IMR-90 (cell line): ENCODE measurements around the gene SDHAF4. TPM values are rescaled to one million over a fixed set of nuclear protein-coding genes. Genes with fewer than 3 reads are reported as not detected.
"Not testable (repeated sequence)": the region's sequence is repeated elsewhere in the genome, so short reads cannot be mapped to it uniquely, and the experiment has no call there.

Source experiments
- ATAC-seq: fragments of 200-7000 bp; cut with Tn5 transposase; 2 replicates; pipeline ENCODE4 v1.9.1; 2020; ENCODE audit warnings: low read depth, mild to moderate bottlenecking, moderate library complexity
- BruUV-seq: library from RNA; stranded (reverse); fragments of 400-500 nt; replicated peaks from 2 replicates; lab custom pipeline; 2021; lab: Mats Ljungman, UMichigan
- CTCF ChIA-PET: fragments of 300-600 bp; formaldehyde crosslinking; extraction: SDS; loops from one replicate; lab custom pipeline; 2021; ENCODE audit warnings: antibody characterized with exemption; lab: Yijun Ruan, JAX
- POLR2A ChIA-PET: fragments of 300-600 bp; sonication (Branson Sonifier 250); formaldehyde crosslinking; loops from one replicate; lab custom pipeline; 2022; ENCODE audit warnings: antibody characterized with exemption; ENCODE audit not compliant: unreplicated experiment; lab: Charles Lee
- DNase-seq: peaks from one replicate; pipeline ENCODE4 v3.0.0; 2013
- H2AFZ ChIP-seq: replicated peaks from 2 replicates; pipeline ENCODE3; 2013; ENCODE audit warnings: low read length, mild to moderate bottlenecking; ENCODE audit not compliant: poor library complexity
- H2AK5ac ChIP-seq: 2 replicates; pipeline ENCODE4 v1.6.1; 2013; ENCODE audit warnings: low read depth, low read length, inconsistent platforms
- H2AK9ac ChIP-seq: replicated peaks from 2 replicates; pipeline ENCODE3; 2013; ENCODE audit warnings: mild to moderate bottlenecking, low read depth, low read length, moderate library complexity; ENCODE audit not compliant: poor library complexity
- H2BK120ac ChIP-seq: 2 replicates; pipeline ENCODE4 v1.6.1; 2013; ENCODE audit warnings: low read depth, low read length, inconsistent platforms
- H2BK15ac ChIP-seq: 3 replicates; pipeline ENCODE4 v1.6.1; 2013; ENCODE audit warnings: low read depth, low read length, inconsistent platforms
- H2BK20ac ChIP-seq: 2 replicates; pipeline ENCODE4 v1.6.1; 2013; ENCODE audit warnings: low read depth, mild to moderate bottlenecking, inconsistent platforms, low read length, moderate library complexity
- H2BK5ac ChIP-seq: 2 replicates; pipeline ENCODE4 v1.6.1; 2013; ENCODE audit warnings: mild to moderate bottlenecking, low read depth, low read length, inconsistent platforms; ENCODE audit not compliant: poor library complexity, severe bottlenecking
- H3K14ac ChIP-seq: replicated peaks from 2 replicates; pipeline ENCODE4 v1.6.1; 2013; ENCODE audit warnings: low read depth, low read length, inconsistent platforms
- H3K18ac ChIP-seq: 2 replicates; pipeline ENCODE4 v1.6.1; 2013; ENCODE audit warnings: low read depth, low read length, control low read depth
- H3K23ac ChIP-seq: 2 replicates; pipeline ENCODE4 v1.6.1; 2013; ENCODE audit warnings: low read depth, low read length, inconsistent platforms
- H3K27ac ChIP-seq: 2 replicates; pipeline ENCODE4 v1.5.1; 2013; ENCODE audit warnings: mild to moderate bottlenecking, control low read depth, low read length; ENCODE audit not compliant: insufficient read depth
- H3K27me3 ChIP-seq: 2 replicates; pipeline ENCODE4 v1.6.1; 2013; ENCODE audit warnings: low read length; ENCODE audit not compliant: control insufficient read depth, insufficient read depth
- H3K36me3 ChIP-seq: 2 replicates; pipeline ENCODE4 v1.6.1; 2013; ENCODE audit warnings: low read length, mixed read lengths; ENCODE audit not compliant: control insufficient read depth, insufficient read depth
- H3K4ac ChIP-seq: 2 replicates; pipeline ENCODE4 v1.6.1; 2013; ENCODE audit warnings: low read depth, low read length, inconsistent platforms
- H3K4me1 ChIP-seq: 2 replicates; pipeline ENCODE4 v1.6.1; 2013; ENCODE audit warnings: low read length, mixed read lengths; ENCODE audit not compliant: control insufficient read depth, insufficient read depth
- H3K4me2 ChIP-seq: 2 replicates; pipeline ENCODE4 v1.6.1; 2013; ENCODE audit warnings: low read depth, mild to moderate bottlenecking, control low read depth, low read length, moderate library complexity
- H3K4me3 ChIP-seq: 2 replicates; pipeline ENCODE4 v1.5.1; 2013; ENCODE audit warnings: low read depth, mild to moderate bottlenecking, control low read depth, low read length, moderate library complexity; ENCODE audit not compliant: insufficient read depth
- H3K56ac ChIP-seq: 2 replicates; pipeline ENCODE4 v1.6.1; 2013; ENCODE audit warnings: low read length, inconsistent platforms; ENCODE audit not compliant: insufficient read depth; ENCODE audit errors: extremely low read depth
- H3K79me1 ChIP-seq, 2 experiments: 2 replicates each; pipeline ENCODE4 v1.6.1; 2013; ENCODE audit warnings: low read length in 2 of 2, inconsistent platforms in 1 of 2, low read depth in 1 of 2
- H3K9ac ChIP-seq: 2 replicates; pipeline ENCODE4 v1.6.1; 2013; ENCODE audit warnings: low read depth, low read length, control low read depth
- H3K9me1 ChIP-seq: 2 replicates; pipeline ENCODE4 v1.6.1; 2013; ENCODE audit warnings: low read length, inconsistent platforms; ENCODE audit not compliant: insufficient read depth
- H3K9me3 ChIP-seq: 2 replicates; pipeline ENCODE4 v1.6.1; 2013; ENCODE audit warnings: low read length; ENCODE audit not compliant: control insufficient read depth, insufficient read depth
- H4K20me1 ChIP-seq: 2 replicates; pipeline ENCODE4 v1.6.1; 2013; ENCODE audit warnings: low read length, inconsistent platforms; ENCODE audit not compliant: insufficient read depth
- H4K5ac ChIP-seq: 2 replicates; pipeline ENCODE4 v1.6.1; 2013; ENCODE audit warnings: mild to moderate bottlenecking, low read depth, low read length, control low read depth
- H4K8ac ChIP-seq, 2 experiments: 2 replicates each; pipeline ENCODE4 v1.6.1; 2013; ENCODE audit warnings: low read depth in 2 of 2, low read length in 2 of 2, control low read depth in 1 of 2, inconsistent platforms in 1 of 2
- H4K91ac ChIP-seq: 2 replicates; pipeline ENCODE4 v1.6.1; 2013; ENCODE audit warnings: low read depth, low read length, inconsistent platforms; ENCODE audit not compliant: insufficient read depth
- WGBS, 2 experiments: methylation state at CpG; one replicate each; pipeline versions ENCODE4 v1.1.5 to v1.1.7; 2013; ENCODE audit warnings: missing lambda C conversion rate in 2 of 2; ENCODE audit not compliant: insufficient read length in 1 of 2; ENCODE audit errors: extremely low coverage in 2 of 2; 5-methylcytosine and 5-hydroxymethylcytosine counted together
- dilution Hi-C: fragments of 300-500 bp; cut with HindIII; formaldehyde crosslinking; loops from one replicate; pipeline ENCODE4 v1.14.3; 2018; ENCODE audit warnings: low sequenced_read_pairs; ENCODE audit not compliant: unreplicated experiment
- in situ Hi-C: fragments of 300-500 bp; cut with MboI; formaldehyde crosslinking; loops from 3 replicates; pipeline ENCODE4 v1.14.3; 2019; ENCODE audit warnings: low sequenced_read_pairs, inconsistent platforms, mixed read lengths
- intact Hi-C: fragments of 100-400 bp; cut with micrococcal nuclease; formaldehyde crosslinking; loops from 2 replicates; pipeline ENCODE4 v1.10.0; 2022
- polyA plus RNA-seq, 3 experiments: library from polyadenylated mRNA; depleted of rRNA; stranded (reverse); fragments of >200 nt; gene quantifications; 2 replicates each; pipeline ENCODE4 v1.2.3, GENCODE V29; 2012; ENCODE audit warnings: low replicate concordance in 1 of 3
- total RNA-seq: library from RNA; depleted of rRNA; stranded (reverse); fragments of >200 nt; gene quantifications from 2 replicates; pipeline ENCODE4 v1.2.3, GENCODE V29; 2012

The SDHAF4 gene
- total and polyA plus RNA-seq, 2 of the 4 experiments (the other 2 are of a cell fraction): 1.6 to 4.4 TPM

- no CpG with 5 or more reads among the region's 13 CpGs for WGBS, 2 experiments
- H3K4me1 ChIP-seq, intact Hi-C loops, H3K56ac ChIP-seq, H2BK120ac ChIP-seq, H4K5ac ChIP-seq, H3K4ac ChIP-seq, ATAC-seq, DNase-seq, H3K23ac ChIP-seq, H3K4me2 ChIP-seq, H3K9me1 ChIP-seq, H2AK9ac ChIP-seq, CTCF ChIA-PET, H3K4me3 ChIP-seq, H3K79me1 ChIP-seq, H3K36me3 ChIP-seq, H2AK5ac ChIP-seq, H2BK5ac ChIP-seq, BruUV-seq, H3K9me3 ChIP-seq, H3K27me3 ChIP-seq, H4K8ac ChIP-seq, POLR2A ChIA-PET, H2AFZ ChIP-seq, H3K9ac ChIP-seq, H4K91ac ChIP-seq, H2BK20ac ChIP-seq, H3K18ac ChIP-seq, H4K20me1 ChIP-seq, dilution Hi-C loops, in situ Hi-C loops, H2BK15ac ChIP-seq, H3K14ac ChIP-seq, H3K27ac ChIP-seq: not testable (repeated sequence)
Observed at GRCh38 chr6:70552286-70552940, 14.3 kb upstream of the SDHAF4 start.
